Caco-2 (cell line): ENCODE measurements around the gene SHKBP1. TPM values are rescaled to one million over a fixed set of nuclear protein-coding genes. Genes with fewer than 3 reads are reported as not detected.
"Not testable (repeated sequence)": the region's sequence is repeated elsewhere in the genome, so short reads cannot be mapped to it uniquely, and the experiment has no call there.

Source experiments
- BruUV-seq: library from RNA; stranded (reverse); fragments of 400-500 nt; replicated peaks from 2 replicates; lab custom pipeline; 2021; lab: Mats Ljungman, UMichigan
- CTCF ChIA-PET: fragments of 300-600 bp; sonication (Branson Sonifier 250); formaldehyde crosslinking; loops from one replicate; lab custom pipeline; 2022; ENCODE audit warnings: antibody characterized with exemption; lab: Charles Lee
- POLR2A ChIA-PET: fragments of 300-600 bp; sonication (Branson Sonifier 250); formaldehyde crosslinking; loops from one replicate; lab custom pipeline; 2022; ENCODE audit warnings: antibody characterized with exemption; lab: Charles Lee
- DNase-seq, 2 experiments: peaks; one replicate each; pipeline versions ENCODE4 v3.0.0 to v3.0.0-alpha.2; 2020 to 2022
- H3K27me3 ChIP-seq: replicated peaks from 2 replicates; pipeline ENCODE4 v1.6.0; 2011; ENCODE audit warnings: low read length; ENCODE audit not compliant: control insufficient read depth, insufficient read depth
- H3K36me3 ChIP-seq: 2 replicates; pipeline ENCODE4 v1.5.1; 2011; ENCODE audit warnings: low read length; ENCODE audit not compliant: control insufficient read depth, insufficient read depth
- H3K4me1 ChIP-seq: fragments of 250-450 bp; sonication (Bioruptor Pico); 2 replicates; pipeline ENCODE4 v1.5.1; 2020; ENCODE audit warnings: mild to moderate bottlenecking
- H3K4me3 ChIP-seq: 2 replicates; pipeline ENCODE4 v1.5.1; 2011; ENCODE audit warnings: low read depth, mild to moderate bottlenecking, control low read depth, low read length
- H3K9me3 ChIP-seq: fragments of 250-450 bp; sonication (Bioruptor Pico); 2 replicates; pipeline ENCODE4 v1.5.1; 2020; ENCODE audit warnings: mild to moderate bottlenecking, moderate library complexity
- H3K27ac Mint-ChIP-seq: one replicate; pipeline ENCODE4 v1.8.0; 2022; ENCODE audit warnings: mixed read lengths; ENCODE audit not compliant: unreplicated experiment
- H3K27me3 Mint-ChIP-seq: one replicate; pipeline ENCODE4 v1.8.0; 2022; ENCODE audit warnings: mixed read lengths; ENCODE audit not compliant: insufficient read depth, unreplicated experiment
- H3K36me3 Mint-ChIP-seq: one replicate; pipeline ENCODE4 v1.8.0; 2022; ENCODE audit warnings: mild to moderate bottlenecking, mixed read lengths; ENCODE audit not compliant: insufficient read depth, unreplicated experiment
- H3K4me1 Mint-ChIP-seq: one replicate; pipeline ENCODE4 v1.8.0; 2022; ENCODE audit warnings: low read depth, mixed read lengths; ENCODE audit not compliant: unreplicated experiment
- H3K4me3 Mint-ChIP-seq: one replicate; pipeline ENCODE4 v1.8.0; 2022; ENCODE audit warnings: mild to moderate bottlenecking, moderate library complexity, mixed read lengths; ENCODE audit not compliant: unreplicated experiment
- H3K9me3 Mint-ChIP-seq: one replicate; pipeline ENCODE4 v1.8.0; 2022; ENCODE audit warnings: mixed read lengths; ENCODE audit not compliant: unreplicated experiment
- intact Hi-C: fragments of 100-400 bp; cut with micrococcal nuclease; formaldehyde crosslinking; loops from one replicate; pipeline ENCODE4 v1.10.0; 2022; ENCODE audit not compliant: unreplicated experiment
- total RNA-seq: library from RNA; stranded (reverse); gene quantifications from 2 replicates; pipeline ENCODE4 v1.2.3, GENCODE V29; 2022
- TF ChIP-seq, protein P1 (sequence below), 2 experiments: fragments of 200-600 bp in 1 of 2; IDR thresholded peaks; 1 replicate in 1 of 2; 2 replicates in 1 of 2; pipeline versions ENCODE4 v1.5.1 to v1.8.0; 2011 to 2022; ENCODE audit warnings: antibody characterized with exemption in 1 of 2, control low read depth in 1 of 2, inconsistent platforms in 1 of 2, low read depth in 1 of 2, low read length in 1 of 2, mild to moderate bottlenecking in 1 of 2, moderate library complexity in 1 of 2; ENCODE audit not compliant: insufficient read depth in 1 of 2, severe bottlenecking in 1 of 2, unreplicated experiment in 1 of 2

SHKBP1 gene
- total RNA-seq, 1 experiment from 2014 or later: 82.6 TPM

DNA sequence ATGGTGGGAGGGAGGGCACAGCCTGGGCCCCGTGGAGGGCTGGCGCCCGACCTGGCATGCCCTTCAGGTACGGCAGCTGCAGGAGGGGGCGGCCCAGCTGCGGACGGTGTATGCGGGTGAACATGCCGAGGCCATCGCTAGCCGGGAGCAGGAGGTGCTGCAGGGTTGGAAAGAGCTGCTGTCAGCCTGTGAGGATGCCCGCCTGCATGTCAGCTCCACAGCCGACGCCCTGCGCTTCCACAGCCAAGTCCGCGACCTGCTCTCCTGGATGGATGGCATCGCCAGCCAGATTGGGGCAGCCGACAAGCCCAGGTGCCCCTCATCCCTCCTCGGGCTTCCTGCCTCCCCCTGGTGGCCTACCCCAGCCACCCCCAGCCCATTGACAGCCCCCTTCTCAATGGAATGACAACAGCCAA lies 16.6 kb upstream of the SHKBP1 start:
- ChIA-PET CTCF (interaction anchor here (1.2 kb wide), 1 partner anchor 11 kb away, joined by 6 read pairs; no protein-coding TSS in a partner anchor), POLR2A (no interaction called here)
- BruUV-seq: no TSS peak
- Histone ChIP-seq H3K4me1 (no peaks in the 10 kb centered on the region), H3K27me3 (no peaks in the 10 kb centered on the region), H3K9me3 (no peaks in the 10 kb centered on the region), H3K36me3 (no peaks in the 10 kb centered on the region), H3K4me3 (no peak overlapping the region)
- Mint-ChIP-seq H3K36me3 (no peaks in the 10 kb centered on the region), H3K9me3 (no peaks in the 10 kb centered on the region), H3K27ac (no peak overlapping the region), H3K4me1 (no peaks in the 10 kb centered on the region), H3K27me3 (peaks cover 27% of the 10 kb centered on the region), H3K4me3 (no peak overlapping the region)
- intact Hi-C loops: no loop called here
- TF ChIP-seq, protein P1, sequence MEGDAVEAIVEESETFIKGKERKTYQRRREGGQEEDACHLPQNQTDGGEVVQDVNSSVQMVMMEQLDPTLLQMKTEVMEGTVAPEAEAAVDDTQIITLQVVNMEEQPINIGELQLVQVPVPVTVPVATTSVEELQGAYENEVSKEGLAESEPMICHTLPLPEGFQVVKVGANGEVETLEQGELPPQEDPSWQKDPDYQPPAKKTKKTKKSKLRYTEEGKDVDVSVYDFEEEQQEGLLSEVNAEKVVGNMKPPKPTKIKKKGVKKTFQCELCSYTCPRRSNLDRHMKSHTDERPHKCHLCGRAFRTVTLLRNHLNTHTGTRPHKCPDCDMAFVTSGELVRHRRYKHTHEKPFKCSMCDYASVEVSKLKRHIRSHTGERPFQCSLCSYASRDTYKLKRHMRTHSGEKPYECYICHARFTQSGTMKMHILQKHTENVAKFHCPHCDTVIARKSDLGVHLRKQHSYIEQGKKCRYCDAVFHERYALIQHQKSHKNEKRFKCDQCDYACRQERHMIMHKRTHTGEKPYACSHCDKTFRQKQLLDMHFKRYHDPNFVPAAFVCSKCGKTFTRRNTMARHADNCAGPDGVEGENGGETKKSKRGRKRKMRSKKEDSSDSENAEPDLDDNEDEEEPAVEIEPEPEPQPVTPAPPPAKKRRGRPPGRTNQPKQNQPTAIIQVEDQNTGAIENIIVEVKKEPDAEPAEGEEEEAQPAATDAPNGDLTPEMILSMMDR (IDR thresholded peaks at IDR 0.05; ENCODE audit: insufficient read depth in 1 of 2, low read depth in 1 of 2, low read length in 1 of 2, severe bottlenecking in 1 of 2, unreplicated experiment in 1 of 2): peak in 1 of 2 experiments; percentile 11
- DNase-seq: no peak

- TF ChIP-seq, protein P1 (IDR thresholded peaks at IDR 0.05; ENCODE audit: insufficient read depth in 1 of 2, low read depth in 1 of 2, low read length in 1 of 2, severe bottlenecking in 1 of 2, unreplicated experiment in 1 of 2): no peak
- Histone ChIP-seq H3K36me3 (no peaks in the 10 kb centered on the region), H3K27me3 (no peaks in the 10 kb centered on the region), H3K4me3 (no peak overlapping the region), H3K9me3 (no peaks in the 10 kb centered on the region), H3K4me1 (no peaks in the 10 kb centered on the region)
- no TSS peak for BruUV-seq
- no peak overlapping the region for H3K27ac Mint-ChIP-seq
- no peaks in the 10 kb centered on the region for H3K4me1 Mint-ChIP-seq
- H3K9me3 Mint-ChIP-seq: no peaks in the 10 kb centered on the region
- CTCF ChIA-PET: interaction anchor here (0.8 to 1.2 kb wide), 2 partner anchors 21 to 73 kb away, joined by 4 to 7 read pairs; no protein-coding TSS in a partner anchor
- intact Hi-C loops: no loop called here
- no peak for DNase-seq
- peaks cover 21% of the 10 kb centered on the region for H3K27me3 Mint-ChIP-seq
- H3K36me3 Mint-ChIP-seq: no peaks in the 10 kb centered on the region
- no peak overlapping the region for H3K4me3 Mint-ChIP-seq
- POLR2A ChIA-PET: no interaction called here
Observed at GRCh38 chr19:40561947-40562346, 14.7 kb upstream of the SHKBP1 start.

DNA sequence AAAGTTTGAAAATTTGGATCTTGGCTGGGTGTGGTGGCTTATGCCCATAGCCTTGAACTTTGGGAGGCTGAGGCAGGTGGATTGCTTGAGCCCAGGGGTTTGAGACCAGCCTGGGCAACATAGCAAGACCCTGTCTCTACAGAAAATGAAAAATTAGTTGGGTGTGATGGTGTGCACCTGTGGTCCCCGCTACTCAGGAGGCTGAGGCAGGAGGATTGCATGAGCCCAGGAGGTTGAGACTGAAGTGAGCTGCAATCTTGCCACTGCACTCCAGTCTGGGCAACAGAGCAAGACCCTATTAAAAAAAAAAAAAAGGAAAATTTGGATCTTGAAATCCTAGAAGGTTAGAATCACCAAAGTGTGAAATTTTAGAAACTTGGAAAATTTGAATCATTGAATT lies 12.1 kb upstream of the SHKBP1 start:
- H3K27ac Mint-ChIP-seq, intact Hi-C loops, H3K4me1 ChIP-seq, H3K9me3 ChIP-seq, H3K36me3 Mint-ChIP-seq, H3K9me3 Mint-ChIP-seq, POLR2A ChIA-PET, H3K36me3 ChIP-seq, H3K4me3 ChIP-seq, H3K27me3 ChIP-seq, CTCF ChIA-PET, DNase-seq, H3K4me1 Mint-ChIP-seq, H3K4me3 Mint-ChIP-seq, BruUV-seq: not testable (repeated sequence)
- peaks cover 14% of the 10 kb centered on the region for H3K27me3 Mint-ChIP-seq
